Right lobe of liver (tissue), 4 donors: ENCODE results near the gene PKP3.

ENCODE experiments used
- CTCF ChIP-seq, 4 donors: fragments of 200-600 bp in 3 of 4; fragments of 450-650 bp in 1 of 4; IDR thresholded peaks; one replicate each; pipeline versions ENCODE4 v1.5.1 to v1.8.0; 2016 to 2022; ENCODE audit warnings: antibody characterized with exemption in 4 of 4, mild to moderate bottlenecking in 2 of 4
- POLR2A ChIP-seq: fragments of 450-650 bp; IDR thresholded peaks from one replicate; pipeline ENCODE4 v1.6.1; 2017; ENCODE audit warnings: antibody characterized with exemption, mild to moderate bottlenecking
- donor health status: DM: no; HTN: no; CAD: no.
- donor health status: DM: no; HTN: no; CAD: no.
- donor health status: DM: no; HTN: yes; CAD: no.

- TF ChIP-seq CTCF (IDR thresholded peaks at IDR 0.05) (no peak), POLR2A (no peak)
These were observed 40.5 kb downstream of the PKP3 start for GRCh38 chr11:434496-434895.
